TTC549 (cell line): ENCODE measurements around the gene KRT13.

Experiments used
- FAIRE-seq: peaks from 2 replicates; lab custom pipeline; 2012; peaks lifted over from hg19 to GRCh38; lab: Jason Lieb, UNC

Gene KRT13

GRCh38 chr17:41466988-41467387, 38.4 kb downstream of the KRT13 start, which contains the start of gene KRT32:
TSS of gene KRT32 (minus strand) at chr17:41467386. CDS start at chr17:41467325, 61 bp downstream.
- no peak for FAIRE-seq

GRCh38 chr17:41464682-41465081, 40.7 kb downstream of the KRT13 start:
- no peak for FAIRE-seq

- no peak for FAIRE-seq
Measured at GRCh38 chr17:41464173-41464572, 41.2 kb downstream of the KRT13 start.

GRCh38 chr17:41463746-41464145, 41.7 kb downstream of the KRT13 start:
- no peak for FAIRE-seq

GRCh38 chr17:41462705-41463104, 42.7 kb downstream of the KRT13 start:
- no peak for FAIRE-seq

- no peak for FAIRE-seq
Measured at GRCh38 chr17:41457676-41458075, 47.7 kb downstream of the KRT13 start.

- no peak for FAIRE-seq
Measured at GRCh38 chr17:41456204-41456603, 49.2 kb downstream of the KRT13 start.

- no peak for FAIRE-seq
Measured at GRCh38 chr17:41455236-41455635, 50.2 kb downstream of the KRT13 start.

GRCh38 chr17:41453066-41453465, 52.3 kb downstream of the KRT13 start:
- FAIRE-seq: no peak

- no peak for FAIRE-seq
Measured at GRCh38 chr17:41452281-41452680, 53.1 kb downstream of the KRT13 start.

- no peak for FAIRE-seq
Measured at GRCh38 chr17:41451154-41451728, 54.2 kb downstream of the KRT13 start.
